HG02642 (cell line): ENCODE data around the gene FBL.
A peak's percentile ranks its signal among the peaks of the same experiment; 100 is the strongest.

Experiments
- ATAC-seq: cut with Tn5 transposase; IDR thresholded peaks from one replicate; pipeline ENCODE4 v1.9.1; 2021; ENCODE audit warnings: mild to moderate bottlenecking; ENCODE audit not compliant: unreplicated experiment, poor library complexity

FBL gene

DNA sequence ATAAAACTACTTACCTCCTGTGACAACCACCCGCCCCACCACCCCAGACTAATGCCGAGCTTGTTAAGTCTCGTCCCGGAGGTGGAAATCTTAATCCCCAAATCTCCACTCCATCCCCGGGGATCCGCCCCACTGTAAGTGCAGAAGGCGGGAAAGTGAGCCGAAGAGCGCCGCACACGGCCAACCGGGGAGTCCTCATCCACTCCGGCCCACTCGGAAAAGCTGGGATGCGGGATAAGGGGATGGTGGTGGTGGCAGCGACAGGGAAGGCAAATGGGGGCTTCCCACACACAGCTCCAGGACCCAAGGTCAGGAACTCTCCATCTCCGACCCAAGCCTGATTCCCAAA, 621 bp downstream of the FBL start:
- ATAC-seq: peak; percentile 6

DNA sequence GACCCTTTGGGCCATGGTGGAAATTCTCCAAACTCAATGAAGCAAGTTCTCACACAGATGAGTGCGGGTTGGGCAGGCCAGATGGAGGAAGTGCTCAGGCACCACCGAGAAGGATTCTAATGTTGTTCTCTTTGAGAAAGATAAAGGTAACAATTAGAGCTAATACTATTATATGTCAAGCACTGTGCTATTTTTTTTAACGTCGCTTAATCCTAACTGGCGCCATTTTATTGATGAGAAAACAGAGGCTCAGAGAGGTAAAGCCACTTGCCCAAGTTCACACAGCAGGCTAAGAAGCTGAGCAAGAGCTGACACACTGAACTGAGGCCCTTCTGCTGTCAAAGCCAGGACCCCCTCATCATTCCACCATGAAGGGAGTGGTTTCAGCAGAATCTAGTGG, 1.0 kb downstream of the FBL start:
- ATAC-seq: no peak

DNA sequence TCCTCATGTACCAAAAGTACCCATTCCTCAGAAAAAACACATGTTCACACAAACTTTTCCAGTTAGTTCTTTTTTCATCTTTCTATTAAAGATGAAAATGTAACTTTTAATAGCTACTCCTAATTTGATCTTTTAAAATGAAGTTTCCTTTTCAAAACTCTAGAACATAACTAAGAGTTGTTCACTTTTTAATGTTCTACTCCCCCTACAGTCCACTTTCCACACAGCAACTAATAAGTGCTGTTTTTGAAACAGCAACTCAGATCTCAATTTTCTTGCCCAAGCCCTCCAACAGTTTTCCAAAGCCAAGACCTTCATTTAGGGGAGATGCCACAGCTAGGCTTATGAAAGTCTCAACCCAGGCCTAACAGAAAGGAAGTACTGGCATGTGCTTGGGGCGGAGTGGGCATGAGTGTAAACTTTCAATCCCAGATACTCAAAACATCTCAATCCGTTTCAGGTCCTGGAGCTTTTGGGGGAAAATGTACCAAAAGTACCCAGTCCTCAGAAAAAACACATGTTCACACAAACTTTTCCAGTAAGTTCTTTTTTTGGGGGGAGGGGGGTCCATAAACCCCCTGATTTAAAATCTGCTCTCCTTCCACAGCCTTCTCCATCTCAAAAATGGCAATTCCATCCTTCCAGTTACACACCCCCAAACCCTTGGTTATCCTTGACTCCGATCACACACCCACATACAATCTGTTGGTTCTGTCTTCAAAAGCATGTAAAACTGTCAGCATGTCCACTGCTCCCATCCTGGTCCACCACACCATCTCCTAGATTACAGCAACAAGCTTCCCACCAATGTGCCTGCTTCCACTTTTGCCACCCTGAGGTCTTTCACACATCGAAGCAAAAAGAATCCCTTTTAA, 2.0 kb downstream of the FBL start:
- ATAC-seq: no peak

DNA sequence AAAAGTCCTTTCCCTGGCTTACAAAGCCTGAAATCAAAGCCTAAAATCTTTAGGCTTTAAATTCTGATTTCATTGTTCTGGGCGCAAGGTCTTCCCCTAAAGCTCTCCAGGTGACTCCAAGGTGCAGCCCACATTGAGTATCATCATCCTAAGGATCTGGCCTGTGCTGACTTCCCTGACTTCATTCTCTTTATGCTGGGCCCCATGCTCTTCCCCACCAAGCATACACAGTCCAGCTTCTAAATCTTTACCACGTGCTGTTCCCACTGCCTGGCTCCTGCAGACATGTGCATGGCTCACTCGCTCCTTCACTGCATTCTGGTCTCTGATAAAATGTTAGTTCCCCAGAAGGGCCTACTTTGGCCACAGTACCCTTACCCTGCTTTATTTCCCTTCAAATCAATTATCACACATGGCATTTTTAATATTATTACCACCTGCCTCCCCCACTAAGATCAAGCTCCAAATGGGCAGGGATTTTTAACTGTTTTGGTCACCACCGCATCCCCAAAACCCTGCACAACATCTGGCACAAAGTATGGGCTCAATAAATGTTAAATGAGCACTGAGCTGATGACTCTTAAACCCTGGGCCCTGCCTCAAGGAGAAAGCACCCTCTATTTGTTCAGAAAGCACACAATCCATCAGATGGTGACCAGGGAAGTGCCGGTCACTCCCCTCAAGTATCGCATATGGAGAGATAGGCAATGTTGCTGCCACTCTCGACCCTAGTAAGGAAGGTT, 3.3 kb downstream of the FBL start:
- ATAC-seq: no peak

DNA sequence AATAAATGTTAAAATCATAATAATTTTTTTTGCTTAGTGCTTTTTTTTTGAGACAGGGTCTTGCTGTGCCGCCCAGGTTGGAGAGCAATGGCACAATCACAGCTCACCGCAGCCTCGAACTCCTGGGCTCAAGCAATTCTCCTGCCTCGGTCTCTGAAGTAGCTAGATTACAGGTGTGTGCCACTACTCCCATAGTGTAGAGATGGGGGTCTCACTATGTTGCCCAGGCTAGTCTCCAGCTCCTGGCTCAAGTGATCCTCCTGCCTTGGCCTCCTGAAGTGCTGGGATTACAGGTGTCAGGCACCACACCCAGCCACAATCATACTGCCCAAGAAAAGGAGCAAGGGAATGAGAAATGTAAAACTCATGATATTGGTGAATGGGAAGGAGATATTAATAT, 5.1 kb downstream of the FBL start:
- no peak for ATAC-seq

DNA sequence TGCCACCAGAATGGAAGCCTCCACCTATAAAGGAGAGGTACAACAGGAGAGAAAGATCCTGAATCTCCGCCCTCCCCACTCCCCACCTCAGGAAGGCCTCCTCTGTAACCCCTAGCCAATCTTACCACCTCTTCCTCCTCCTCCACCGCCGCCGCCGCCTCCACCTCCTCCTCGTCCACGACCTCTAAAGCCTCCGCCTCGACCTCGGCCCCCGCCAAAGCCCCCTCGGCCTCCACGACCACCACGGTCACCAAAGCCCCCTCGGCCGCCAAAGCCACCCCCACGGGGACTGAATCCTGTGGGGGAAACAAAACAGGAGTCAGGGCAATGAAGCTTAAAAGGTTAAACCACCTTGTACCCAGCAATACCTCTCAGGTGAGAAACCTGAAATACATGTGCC, 5.7 kb downstream of the FBL start:
- no peak for ATAC-seq

DNA sequence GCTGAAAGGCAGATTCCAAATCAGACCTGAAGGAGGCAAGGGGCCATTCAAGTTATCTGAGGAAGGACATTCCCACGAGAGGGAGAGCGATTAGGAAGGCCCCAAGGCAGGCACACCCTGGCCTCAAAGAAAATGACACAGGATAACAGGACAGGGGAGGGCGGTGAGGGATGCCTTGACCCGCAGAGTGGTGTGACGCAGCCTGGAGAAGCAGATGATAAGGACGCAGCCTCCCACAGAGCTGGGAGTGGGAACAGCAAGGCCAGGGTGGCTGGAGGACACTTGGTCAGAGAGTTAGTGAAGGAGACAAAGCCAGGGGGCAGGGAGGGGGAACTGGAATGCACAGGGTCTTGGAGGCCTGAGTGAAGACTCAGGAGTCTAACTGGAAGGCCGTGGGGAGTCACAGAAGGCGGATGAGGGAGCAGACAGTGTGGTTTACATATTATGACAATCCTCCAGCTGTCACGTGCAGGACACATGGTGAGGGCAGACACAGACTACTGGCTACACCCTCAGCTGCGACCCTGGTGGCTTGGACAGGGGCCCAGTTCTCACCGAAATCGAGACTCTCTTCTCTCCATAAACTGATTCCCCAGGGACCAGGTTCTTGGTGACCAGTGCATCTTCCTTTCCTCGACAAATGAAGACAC, 6.4 kb downstream of the FBL start:
- ATAC-seq: no peak

DNA sequence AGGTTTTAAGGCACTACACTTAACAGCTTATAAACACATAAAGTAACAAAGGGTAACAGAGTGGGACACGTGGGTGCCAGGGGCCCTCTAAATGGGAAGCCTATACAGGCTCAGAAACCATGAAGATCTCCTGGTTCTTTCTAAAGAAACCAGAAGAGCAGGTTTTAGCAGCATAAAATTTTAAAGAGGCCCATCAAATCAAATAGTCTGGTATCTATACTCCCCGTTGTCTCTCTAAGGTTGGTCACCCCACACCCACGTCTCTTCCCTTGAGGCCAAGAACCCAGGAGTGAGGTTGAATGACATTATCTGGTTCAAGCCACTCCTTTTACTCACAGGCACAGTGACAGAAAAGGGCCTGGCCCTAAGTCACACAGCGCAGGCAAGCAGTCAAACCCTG, 7.6 kb downstream of the FBL start:
- ATAC-seq: no peak

DNA sequence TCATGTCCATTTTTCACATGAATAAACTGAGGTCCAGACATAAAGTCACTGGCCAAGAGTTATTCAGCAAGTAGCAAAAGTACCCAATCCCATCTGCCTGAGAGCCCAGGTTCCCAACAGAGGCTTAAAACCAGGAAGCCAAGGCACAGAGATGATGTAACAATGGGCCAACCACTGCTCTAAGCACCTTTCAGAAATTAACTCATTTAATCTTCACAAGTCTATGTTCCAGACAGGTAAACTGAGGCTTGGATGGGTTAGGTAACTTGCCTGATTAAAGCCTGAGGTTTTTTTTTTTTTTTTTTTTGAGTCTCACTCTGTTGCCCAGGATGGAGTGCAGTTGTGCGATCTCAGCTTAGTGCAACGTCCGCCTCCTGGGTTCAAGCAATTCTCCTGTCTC, 8.2 kb downstream of the FBL start:
- no peak for ATAC-seq

DNA sequence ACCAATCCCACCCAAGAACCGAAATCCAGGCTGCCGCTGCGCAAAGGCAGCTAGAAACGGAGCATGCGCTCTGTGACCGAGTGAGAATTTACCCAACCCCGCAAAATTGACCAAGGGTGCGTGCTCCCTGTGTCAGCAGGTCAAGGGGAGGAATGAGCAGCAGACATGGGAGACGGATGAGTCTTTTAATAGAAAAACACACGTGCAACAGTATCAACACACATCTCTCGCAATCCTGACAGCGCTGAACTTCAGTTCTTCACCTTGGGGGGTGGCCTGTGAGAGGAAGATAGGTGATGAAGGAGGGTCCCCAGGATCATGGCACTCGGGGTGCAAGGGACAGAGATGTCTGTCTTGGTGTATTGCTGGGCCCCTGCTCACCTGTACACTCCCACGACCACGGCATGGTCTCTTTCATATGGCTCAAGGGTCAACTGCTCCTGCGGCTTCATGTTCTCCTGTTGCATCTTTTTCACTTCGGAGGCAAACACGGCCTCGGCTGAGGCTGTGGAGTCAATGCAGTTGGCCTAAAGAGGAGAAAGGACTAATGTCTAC, 11.8 kb downstream of the FBL start:
- no peak for ATAC-seq

DNA sequence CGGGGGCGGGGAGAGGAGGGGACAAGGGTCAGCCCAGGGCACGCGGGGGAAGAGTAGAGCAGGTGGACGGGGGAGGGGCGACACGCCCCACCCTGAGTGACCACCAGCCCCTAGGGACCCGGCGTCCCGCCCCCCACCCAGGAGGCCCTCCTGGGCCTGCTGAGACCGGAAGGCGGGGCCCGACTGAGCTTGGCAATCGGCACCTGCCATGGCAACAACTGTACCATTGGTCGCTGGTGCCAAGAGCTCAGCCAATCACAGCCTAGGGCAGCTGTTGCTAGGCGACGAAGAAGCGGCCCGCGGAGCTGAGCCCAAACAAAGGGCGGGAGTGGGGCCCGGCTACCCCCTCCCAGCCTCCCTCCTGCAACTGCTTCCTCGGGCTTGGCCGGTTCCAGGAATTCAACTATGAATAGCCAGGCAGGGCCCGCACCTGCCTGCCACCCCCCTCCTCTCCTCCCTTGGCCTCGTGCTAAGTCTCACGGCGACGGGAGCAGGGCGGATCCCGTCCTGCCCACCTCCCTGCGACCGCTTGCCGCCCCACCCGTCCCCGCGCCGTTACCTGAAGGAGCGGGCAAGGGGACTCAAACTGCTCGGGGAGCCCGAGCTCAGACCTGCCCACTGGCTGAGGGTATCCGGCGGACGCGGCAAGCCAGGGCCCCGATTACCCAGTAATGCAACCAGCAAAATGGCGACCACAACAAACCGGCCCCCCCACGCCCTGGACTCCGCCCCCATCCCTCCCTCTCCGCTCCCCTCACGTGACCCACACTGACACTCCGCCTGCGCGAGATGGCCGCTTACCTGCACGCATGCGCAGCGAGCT, 12.5 kb downstream of the FBL start, which contains the start of gene DYRK1B:
DYRK1B (minus strand) TSS at position 699 of the 823 bp plus-strand sequence. CDS start 2,295 bp downstream, outside the sequence.
- ATAC-seq: peak; percentile 92

DNA sequence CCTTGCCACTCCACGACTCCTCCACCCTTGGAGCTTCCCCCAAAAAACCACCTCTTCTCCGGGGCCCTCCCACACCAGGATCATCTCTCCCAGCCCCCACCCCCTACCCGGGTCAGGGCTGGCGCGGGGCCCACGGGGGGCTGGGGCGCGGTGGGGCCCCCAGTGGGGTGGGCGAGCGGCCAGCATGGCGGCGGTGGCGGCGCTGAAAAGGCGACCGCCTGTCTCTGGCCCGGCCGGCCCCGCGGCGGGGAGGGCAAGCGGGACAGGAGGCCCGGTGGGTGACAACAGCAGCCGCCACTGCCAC, 13.1 kb downstream of the FBL start:
- no peak for ATAC-seq

DNA sequence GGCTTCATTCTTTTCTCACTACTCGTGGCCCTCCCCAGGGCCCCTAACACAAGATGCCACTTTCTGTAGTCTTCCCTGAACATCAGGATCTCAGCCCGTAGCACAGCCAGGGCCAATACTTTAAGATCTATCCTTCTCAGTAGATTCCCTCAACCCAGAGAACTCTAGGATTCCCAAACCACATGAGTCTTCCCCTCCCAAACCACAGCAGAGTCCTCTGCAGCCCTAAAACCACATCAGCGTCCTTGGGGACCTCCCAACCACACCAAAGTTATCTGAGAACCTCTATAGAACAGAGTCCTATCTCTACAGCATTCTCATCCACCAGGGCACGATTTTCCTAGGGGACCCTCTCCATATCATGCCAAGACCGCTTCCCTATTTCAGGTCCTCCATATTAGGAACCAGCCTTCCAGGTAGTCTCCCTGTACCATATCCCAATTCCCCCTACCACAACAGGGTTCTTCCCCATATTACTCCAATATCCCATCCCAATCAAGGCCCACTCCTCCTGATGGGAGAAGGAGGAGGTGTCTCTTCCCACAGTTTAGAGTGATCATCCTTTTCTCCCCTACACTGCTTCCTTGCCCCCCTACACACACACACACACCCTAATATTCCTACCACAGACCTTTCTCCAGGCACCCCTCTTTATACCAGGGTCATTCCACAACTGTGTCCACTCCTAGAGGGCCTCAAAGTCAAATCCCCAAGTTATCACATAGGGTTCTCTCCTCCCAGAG, 13.7 kb downstream of the FBL start:
- ATAC-seq: no peak

DNA sequence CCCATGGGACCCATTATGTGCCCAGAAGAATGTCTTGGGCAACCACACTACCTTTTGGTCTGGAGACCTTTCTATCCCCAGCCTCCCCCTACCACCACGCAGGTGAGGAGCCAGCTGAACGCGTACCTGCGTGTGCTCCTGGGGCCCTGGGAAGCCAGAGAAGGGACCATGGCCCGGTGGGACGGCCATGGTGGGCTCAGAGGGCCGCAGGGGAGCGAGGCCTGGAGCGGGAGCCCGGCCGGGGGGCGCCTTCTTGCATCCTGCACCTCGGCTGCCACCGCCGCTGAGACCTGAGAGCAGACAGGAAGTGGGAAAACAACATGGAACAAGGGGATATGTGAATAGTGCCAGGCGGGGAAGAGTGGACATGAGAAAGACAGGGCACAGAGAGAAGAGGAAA, 14.5 kb downstream of the FBL start:
- no peak for ATAC-seq

DNA sequence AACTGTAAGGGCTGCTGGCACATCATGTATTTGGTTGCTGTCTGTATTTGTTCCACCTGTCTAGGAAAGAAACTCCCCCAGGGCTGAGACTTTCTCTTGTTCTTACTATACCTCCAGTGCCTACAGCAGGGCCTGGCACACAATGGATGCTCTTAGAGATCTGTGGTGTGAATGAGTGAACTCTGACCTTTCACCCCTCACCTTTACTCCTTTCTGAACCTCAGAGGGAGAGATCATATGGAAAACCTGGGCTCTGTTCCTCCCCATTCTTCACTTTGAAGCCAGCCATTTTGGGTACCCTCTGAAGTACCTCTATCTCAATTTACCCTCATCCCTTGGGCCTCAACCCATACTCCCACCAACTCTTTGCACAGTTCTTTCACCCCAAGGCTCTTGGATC, 15.3 kb downstream of the FBL start:
- ATAC-seq: no peak

DNA sequence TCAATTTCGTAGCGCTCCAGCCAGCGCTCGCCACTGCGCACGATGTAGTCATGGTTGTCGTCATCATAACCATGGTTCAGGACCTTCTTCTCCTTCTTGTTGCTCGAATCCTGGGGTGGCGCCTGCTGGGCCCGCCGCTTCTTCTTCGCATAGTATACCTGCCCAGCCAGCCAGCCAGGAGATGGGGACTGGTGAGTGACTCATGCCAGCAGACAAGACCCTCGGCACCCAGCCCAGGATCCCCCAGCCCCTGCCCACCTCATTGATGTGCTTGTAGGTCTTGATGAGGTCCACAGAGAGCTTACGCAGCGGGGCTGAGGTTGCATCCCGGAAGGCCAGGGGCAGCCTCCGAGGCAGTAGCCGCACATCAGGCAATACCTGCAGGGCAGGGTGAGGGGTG, 15.8 kb downstream of the FBL start:
- ATAC-seq: no peak

DNA sequence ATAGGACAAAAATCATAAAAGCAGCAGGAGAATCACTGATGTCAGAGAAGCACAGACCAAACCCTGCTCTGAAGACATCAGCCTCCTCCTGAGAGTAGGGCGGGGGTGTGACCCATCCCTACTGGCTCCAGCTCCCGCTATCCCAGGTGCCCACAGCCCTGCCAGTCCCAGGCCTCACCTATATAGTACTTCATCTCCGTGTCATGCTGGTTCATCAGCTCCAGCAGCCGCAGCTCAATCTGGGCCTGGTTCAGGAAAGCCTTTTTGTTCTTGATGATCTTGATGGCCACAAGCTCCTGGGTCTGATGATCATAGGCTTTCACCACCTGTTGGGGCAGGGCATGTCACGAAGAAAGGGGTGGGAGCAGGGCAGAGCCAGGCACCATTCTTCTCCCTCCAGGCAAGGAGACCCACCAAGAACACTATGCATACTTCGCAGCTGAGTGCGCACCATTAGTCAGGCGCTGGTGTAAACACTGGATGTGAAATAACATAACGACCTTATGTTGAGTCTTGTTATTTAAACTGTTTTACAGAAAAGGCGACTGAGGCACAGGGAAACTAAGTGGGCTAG, 16.4 kb downstream of the FBL start:
- ATAC-seq: no peak

DNA sequence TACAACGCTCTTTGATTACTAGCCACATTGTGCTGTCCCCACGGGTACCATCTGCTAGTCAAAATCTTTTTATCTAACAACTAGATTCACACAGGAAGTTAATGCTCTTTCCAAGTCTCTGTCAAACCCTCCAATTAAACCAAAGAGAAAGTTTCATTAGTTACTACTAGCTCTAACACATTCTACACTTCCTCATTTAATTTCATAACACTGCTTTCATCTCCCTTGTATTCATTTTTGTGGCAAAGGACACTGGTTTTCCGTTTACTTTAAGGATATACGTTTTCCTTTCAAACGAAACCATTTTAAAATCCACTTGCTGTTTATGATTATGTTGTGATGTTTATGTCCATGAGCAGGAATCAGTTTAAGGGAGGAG, 17.5 kb downstream of the FBL start:
- ATAC-seq: no peak

DNA sequence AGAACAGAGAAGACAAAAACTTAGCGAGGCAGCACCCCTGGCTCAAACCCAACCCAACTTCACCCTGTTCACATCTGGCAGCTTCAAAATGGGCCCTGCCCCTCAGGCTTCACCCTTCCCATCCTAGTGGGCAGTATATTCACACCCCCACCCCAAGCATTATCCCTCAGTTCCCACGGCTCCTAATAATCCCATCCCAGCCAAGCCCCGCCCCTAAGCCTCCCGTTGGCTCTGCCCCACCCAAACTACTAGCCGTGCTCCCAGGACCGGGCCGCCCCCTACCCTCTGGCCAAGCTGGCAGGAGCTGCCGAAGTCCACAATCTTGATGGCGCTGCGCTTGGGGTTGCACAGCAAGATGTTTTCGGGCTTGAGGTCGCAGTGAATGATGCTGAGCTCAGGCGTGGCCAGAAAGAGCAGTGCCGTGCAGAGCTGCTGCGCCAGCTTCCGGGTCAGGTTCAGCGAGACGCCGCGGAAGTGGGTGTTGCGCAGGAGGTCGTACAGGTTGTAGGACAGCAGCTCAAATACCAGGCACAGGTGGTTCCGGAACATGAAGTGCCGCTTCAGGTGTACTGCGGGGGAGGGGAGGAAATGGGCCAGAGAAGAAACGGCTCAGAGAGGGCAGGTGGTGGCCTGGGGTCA, 18.0 kb downstream of the FBL start:
- no peak for ATAC-seq
